ES-I3 (cell line): ENCODE results near the gene SCG5.
"Not testable (repeated sequence)": the region's sequence is repeated elsewhere in the genome, so short reads cannot be mapped to it uniquely, and the experiment has no call there.

Experiments
- H3K36me3 ChIP-seq: 2 replicates; pipeline ENCODE4 v1.6.1; 2013; ENCODE audit warnings: mild to moderate bottlenecking, low read length, control low read depth, moderate library complexity; ENCODE audit not compliant: insufficient read depth
- H3K4me1 ChIP-seq: 2 replicates; pipeline ENCODE4 v1.6.1; 2013; ENCODE audit warnings: mild to moderate bottlenecking, control low read depth, low read length; ENCODE audit not compliant: insufficient read depth
- H3K9ac ChIP-seq: 2 replicates; pipeline ENCODE4 v1.6.1; 2013; ENCODE audit warnings: low read depth, mild to moderate bottlenecking, low read length, moderate library complexity
- H3K9me3 ChIP-seq: 2 replicates; pipeline ENCODE4 v1.6.1; 2013; ENCODE audit warnings: mild to moderate bottlenecking, low read length, moderate library complexity; ENCODE audit not compliant: control insufficient read depth, insufficient read depth

Gene SCG5, protein sequence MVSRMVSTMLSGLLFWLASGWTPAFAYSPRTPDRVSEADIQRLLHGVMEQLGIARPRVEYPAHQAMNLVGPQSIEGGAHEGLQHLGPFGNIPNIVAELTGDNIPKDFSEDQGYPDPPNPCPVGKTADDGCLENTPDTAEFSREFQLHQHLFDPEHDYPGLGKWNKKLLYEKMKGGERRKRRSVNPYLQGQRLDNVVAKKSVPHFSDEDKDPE

DNA sequence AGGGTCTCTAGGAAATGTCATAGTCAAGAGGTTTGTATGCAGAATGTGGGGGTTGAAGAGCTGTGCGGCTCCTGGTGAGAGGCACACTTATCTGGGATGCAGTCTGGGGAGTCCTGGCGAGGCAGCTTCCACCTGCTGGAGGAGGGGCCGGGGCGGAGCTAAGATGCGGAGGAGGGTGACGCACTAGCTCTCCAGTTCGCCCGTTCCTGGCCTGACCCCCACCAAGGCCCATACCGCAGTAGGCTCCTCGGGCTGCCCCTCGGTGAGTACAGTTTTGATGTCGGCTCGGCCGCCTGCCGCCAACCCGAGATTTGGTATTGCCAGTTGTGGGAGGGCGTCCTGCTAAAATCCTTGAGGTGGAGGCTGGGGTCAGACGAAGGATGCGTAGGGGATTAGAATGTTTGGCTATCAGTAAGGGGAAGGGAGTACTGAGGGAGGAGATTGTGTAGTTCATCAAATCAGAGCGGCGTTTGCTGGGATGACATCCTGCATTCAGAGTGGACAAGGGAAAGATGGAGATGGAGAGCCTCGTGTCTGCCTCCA is at the start of gene SCG5:
Gene SCG5, plus strand, starts transcription at position 194 of the 543 bp plus-strand sequence. CDS start 1,883 bp downstream, outside the sequence.
- Histone ChIP-seq H3K4me1 (peaks cover 20% of the 10 kb centered on the region; the same call in 1 of the 2 replicates), H3K9me3 (no peaks in the 10 kb centered on the region), H3K9ac (peak within 1 kb of the TSS; percentile 54; the same call in 1 of the 2 replicates), H3K36me3 (peaks cover 15% of the 10 kb centered on the region)

DNA sequence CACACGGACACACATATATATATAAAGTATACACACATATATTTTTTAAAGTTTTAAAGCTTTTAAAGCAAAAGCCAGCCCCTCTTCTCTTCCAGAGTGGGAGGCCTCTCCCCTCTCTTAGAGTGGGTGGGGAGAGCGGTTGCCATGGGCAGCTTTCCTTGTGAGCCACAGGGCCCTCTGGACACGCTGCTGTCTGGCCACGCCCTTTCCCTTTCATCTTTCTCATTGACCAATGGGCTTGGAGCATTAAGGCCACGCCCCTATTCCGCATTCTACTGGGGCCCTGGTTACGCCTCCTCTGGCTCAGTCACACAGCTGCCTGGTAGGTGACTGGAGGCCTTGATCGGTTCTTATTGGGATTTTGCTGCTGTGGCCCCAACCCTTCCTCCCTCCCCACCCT is 48.4 kb upstream of the SCG5 start, which contains the start of gene GOLGA8N:
Gene GOLGA8N, plus strand, starts transcription at position 306 of the 400 bp plus-strand sequence.
- not testable (repeated sequence) for H3K9ac ChIP-seq, H3K36me3 ChIP-seq, H3K4me1 ChIP-seq, H3K9me3 ChIP-seq

DNA sequence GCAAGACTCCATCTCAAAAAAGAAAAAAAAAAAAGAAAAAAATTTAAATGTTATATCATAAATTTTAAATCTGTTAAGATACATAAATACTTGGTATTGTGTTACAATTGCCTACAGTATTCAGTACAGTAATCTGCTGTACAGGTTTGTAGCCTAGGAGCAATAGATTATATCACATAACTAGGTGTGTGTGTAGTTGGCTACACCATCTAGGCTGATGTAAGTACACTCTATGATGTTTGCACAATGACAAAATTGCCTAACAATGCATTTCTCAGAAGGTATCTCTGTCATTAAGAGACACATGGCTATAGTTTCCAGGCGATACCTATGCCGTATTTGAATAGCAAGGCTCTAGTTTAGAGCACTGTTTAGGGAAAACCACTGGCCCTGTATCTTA is 32.0 kb upstream of the SCG5 start:
- not testable (repeated sequence) for H3K4me1 ChIP-seq, H3K9me3 ChIP-seq, H3K36me3 ChIP-seq, H3K9ac ChIP-seq

DNA sequence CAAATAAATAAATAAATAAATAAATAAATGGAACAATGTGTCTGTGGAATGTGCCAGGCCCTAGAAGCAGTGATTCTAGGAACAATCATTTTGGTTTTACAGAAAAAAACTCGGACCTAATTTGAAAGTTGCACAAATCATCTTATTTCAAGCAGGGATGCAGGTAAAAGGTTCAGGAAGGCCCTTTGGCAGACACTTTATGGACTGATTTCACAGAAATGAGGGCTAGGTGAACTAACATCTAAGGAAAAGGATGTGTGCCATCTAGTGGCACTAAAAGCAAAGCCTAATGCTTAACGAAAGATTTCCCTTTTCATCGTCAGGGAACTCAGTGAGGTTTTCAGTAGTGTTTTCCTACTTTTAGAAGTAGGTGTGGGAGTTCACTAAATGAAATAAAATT is 30.8 kb upstream of the SCG5 start:
- not testable (repeated sequence) for H3K9me3 ChIP-seq, H3K9ac ChIP-seq, H3K36me3 ChIP-seq, H3K4me1 ChIP-seq

DNA sequence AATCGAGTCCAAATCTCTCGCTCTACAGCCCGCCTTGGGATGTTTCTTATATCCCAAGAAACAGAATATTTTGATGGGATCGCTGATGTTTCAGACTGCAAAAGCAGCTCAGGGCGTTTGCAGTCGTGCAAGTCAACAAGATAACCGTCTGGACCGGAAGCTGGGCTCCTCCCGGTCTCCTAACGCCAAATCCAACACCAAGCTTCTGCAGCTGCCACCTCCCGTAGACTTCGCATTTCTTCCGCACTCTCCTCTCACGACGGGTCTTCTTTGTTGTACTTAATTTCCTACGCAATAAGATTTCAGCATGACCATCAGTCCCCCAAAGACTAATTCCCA is 26.8 kb upstream of the SCG5 start:
- H3K9me3 ChIP-seq, H3K36me3 ChIP-seq, H3K4me1 ChIP-seq: not testable (repeated sequence)
- H3K9ac ChIP-seq: peak overlapping the region; percentile 58

DNA sequence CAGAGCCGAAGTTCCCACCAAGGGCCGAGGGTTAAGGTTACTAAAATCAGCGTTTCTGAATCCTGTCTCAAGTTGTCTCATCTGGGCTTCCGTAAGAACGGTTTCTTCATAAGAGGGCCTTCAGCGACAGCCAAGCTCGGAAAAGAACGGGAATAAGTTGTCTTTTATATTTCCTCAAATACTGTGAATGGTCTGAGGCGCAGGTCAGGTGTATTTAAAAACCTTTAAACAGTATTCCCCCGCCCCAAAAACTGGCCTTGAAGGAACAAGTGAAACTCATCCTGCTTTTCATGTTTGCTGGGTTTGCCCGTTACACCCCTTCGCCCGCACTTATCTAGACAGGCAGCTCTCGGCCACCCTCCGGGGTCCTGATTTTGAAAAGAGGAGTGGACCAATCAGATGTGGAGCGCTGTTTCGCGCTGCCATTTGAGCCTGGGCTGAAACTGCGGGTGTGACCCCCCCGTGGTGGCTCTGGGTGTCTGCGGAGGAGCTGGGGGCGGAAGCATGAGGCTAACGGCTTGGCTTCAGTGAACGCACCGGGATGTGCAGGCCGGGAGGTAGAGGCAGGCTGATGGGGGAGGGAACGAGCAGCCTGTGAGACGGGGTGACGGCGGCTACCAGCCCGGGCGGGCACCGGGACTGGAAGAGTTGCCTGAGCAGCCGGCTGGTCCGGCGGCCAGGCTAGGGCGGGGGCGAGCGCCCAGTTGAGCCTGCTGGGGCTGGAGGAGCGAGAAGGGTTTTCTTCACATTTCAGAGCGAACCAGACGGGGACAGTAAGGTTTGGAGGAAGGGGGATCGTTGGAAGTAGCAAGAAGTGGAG is 26.2 kb upstream of the SCG5 start, which contains the start of gene ARHGAP11A:
Gene ARHGAP11A, plus strand, starts transcription at position 454 of the 820 bp plus-strand sequence. CDS start 708 bp downstream, outside the sequence.
- not testable (repeated sequence) for H3K36me3 ChIP-seq, H3K9me3 ChIP-seq, H3K4me1 ChIP-seq
- H3K9ac ChIP-seq: peak within 1 kb of the TSS; percentile 58

DNA sequence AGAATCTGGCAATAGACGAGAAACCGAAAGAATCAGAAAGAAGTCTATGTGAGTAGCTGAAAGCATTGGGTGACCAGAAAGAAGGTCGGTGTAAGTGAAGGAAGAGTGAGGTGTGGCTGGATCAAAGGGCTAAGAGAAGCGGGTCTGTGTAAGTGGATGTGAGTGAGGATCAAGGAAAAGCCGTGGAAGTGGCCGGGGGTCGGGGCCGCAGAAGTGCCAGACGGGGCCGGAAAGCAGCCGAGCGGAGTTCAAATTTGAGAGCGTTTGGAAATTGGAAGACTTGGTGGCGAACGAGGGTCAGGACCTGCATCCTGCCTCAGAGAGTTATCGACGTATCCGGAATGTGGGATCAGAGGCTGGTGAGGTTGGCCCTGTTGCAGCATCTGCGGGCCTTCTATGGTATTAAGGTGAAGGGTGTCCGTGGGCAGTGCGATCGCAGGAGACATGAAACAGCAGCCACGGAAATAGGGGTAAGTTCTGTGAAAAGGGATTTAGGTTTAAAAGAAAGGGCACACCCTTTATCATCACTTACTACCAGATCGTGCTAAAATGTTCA is 25.6 kb upstream of the SCG5 start:
- peak overlapping the region; percentile 58 for H3K9ac ChIP-seq
- not testable (repeated sequence) for H3K9me3 ChIP-seq, H3K4me1 ChIP-seq, H3K36me3 ChIP-seq

DNA sequence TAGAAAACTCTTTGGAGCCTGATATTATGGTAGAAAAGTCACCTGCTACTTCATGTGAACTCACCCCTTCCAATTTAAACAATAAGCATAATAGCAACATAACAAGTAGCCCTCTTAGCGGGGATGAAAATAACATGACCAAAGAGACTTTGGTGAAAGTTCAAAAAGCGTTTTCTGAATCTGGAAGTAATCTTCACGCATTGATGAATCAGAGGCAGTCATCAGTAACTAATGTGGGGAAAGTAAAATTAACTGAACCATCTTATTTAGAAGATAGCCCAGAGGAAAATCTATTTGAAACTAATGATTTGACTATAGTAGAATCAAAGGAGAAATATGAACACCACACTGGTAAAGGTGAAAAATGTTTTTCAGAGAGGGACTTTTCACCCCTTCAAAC is 5.1 kb upstream of the SCG5 start:
- H3K36me3 ChIP-seq: peaks cover 31% of the 10 kb centered on the region
- H3K4me1 ChIP-seq: peaks cover 4% of the 10 kb centered on the region; the same call in 1 of the 2 replicates
- no peak overlapping the region for H3K9ac ChIP-seq

DNA sequence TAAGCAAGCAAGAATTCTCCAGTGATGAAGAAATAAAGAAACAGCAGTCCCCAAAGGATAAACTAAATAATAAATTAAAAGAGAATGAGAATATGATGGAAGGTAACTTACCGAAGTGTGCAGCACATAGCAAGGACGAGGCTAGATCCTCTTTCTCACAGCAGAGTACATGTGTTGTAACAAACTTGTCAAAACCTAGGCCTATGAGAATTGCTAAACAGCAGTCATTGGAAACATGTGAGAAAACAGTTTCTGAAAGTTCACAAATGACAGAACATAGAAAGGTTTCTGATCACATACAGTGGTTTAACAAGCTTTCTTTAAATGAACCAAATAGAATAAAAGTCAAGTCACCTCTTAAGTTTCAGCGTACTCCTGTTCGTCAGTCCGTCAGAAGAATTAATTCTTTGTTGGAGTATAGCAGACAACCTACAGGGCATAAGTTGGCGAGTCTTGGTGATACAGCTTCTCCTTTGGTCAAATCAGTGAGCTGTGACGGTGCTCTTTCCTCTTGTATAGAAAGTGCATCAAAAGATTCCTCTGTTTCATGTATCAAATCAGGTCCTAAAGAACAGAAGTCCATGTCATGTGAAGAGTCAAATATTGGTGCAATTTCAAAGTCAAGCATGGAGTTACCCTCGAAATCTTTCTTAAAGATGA is 4.5 kb upstream of the SCG5 start:
- no peak overlapping the region for H3K9ac ChIP-seq
- H3K36me3 ChIP-seq: peaks cover 31% of the 10 kb centered on the region
- no peaks in the 10 kb centered on the region for H3K9me3 ChIP-seq
- H3K4me1 ChIP-seq: peaks cover 4% of the 10 kb centered on the region; the same call in 1 of the 2 replicates

More for the DNA sequence above, 5.1 kb upstream of the SCG5 start:
- H3K9me3 ChIP-seq: no peaks in the 10 kb centered on the region

DNA sequence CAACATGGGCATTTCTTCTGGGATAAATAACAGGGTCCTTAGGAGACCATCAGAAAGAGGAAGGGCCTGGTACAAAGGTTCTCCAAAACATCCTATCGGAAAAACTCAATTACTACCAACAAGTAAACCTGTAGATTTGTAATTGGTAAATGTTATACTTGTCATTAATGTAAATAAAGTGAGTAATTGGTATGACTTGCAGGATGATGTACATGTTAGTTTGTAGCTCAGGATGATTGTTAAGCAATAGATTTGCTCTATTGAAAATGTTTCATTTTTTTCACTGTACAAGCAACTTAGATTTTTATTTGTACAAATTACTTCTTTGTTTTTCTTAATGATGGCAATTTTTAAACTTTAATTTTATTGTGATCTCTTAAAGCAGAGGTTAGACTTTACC is 3.8 kb upstream of the SCG5 start:
- no peaks in the 10 kb centered on the region for H3K9me3 ChIP-seq
- H3K9ac ChIP-seq: no peak overlapping the region
- peaks cover 6% of the 10 kb centered on the region; the same call in 1 of the 2 replicates for H3K4me1 ChIP-seq
- H3K36me3 ChIP-seq: peaks cover 31% of the 10 kb centered on the region

DNA sequence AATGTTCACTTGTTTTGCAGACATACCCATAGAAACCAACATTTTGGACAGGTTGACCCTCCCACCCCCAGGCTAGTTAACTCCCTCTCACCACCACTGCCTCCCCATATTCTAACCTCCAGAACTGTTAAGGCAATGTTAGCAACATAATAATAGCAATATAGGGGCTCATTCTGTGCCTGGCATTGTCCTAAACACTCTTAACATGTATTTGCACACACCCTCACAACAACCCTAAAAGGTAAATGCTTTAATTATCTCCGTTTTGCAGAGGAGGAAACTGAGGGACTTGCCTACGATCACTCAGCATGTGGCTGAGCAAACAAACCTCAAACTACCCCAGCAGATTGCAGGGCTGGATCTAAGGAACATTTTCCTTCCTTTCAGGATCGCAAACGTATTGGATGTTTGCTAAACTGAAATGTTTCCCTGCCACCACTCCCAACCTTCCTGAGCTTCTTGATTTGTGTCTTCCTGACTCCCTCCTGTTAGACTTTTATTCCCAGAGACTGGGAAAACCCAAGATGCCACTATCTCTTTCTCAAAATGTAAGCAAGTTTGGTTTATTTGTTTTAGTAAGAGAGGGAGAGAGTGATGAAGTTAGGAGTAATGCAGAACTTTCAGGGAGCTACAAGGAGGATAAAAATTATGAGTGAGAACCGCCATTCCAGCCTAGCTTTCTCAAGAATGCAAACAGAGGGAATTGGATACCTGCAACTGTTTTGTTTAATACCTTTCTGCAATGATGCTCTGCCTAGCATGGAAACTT is 1.3 kb downstream of the SCG5 start:
- peaks cover 3% of the 10 kb centered on the region; the same call in 1 of the 2 replicates for H3K36me3 ChIP-seq
- no peaks in the 10 kb centered on the region for H3K9me3 ChIP-seq
- H3K9ac ChIP-seq: peak overlapping the region; percentile 36; the same call in 1 of the 2 replicates
- peaks cover 20% of the 10 kb centered on the region; the same call in 1 of the 2 replicates for H3K4me1 ChIP-seq

DNA sequence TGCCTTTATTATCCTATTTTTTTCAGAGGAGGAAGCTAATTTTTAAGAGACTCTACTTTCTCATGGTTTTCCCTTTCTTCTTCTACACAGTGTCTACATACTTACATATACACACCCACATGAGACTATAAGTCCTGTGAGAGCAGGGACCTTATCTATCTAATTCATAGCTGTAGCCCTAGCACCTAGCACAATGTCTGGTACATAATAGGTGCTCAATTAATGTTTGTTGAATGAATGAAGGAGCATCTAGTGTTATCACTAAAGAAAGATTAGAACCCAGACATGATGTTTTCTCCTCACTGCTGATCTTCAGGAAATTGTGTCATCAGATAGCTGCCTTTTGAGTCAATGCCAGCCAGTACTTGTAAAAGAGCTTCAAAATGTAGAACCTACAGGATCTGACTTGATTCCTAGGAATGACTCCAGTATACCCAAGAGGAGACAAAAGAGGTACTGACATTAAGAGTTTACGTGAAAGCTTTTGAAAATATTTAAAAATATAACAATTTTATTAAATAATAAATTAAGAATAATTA is 2.5 kb downstream of the SCG5 start:
- Histone ChIP-seq H3K36me3 (peaks cover 3% of the 10 kb centered on the region; the same call in 1 of the 2 replicates), H3K4me1 (peaks cover 20% of the 10 kb centered on the region; the same call in 1 of the 2 replicates), H3K9ac (no peak overlapping the region), H3K9me3 (no peaks in the 10 kb centered on the region)

DNA sequence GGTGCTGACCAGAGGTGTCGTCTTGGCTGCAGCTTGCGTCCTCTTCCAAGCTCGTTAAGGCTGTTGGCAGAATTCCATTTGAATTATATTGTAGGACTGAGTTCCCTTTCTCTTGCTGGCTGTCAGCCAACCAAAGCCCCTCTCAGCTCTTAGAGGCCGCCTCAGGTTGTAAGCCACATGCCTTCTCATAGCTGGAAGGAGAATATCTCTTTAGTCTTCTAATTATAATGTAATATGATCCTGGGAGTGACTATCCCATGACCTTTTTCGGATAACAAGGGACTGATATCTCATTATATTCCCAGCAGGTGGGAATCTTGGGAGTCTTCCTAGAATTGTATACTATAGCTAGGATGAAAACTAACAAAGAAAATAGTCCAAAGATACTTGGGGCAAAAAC is 4.8 kb downstream of the SCG5 start:
- Histone ChIP-seq H3K36me3 (peaks cover 3% of the 10 kb centered on the region; the same call in 1 of the 2 replicates), H3K9me3 (no peaks in the 10 kb centered on the region), H3K4me1 (peaks cover 17% of the 10 kb centered on the region; the same call in 1 of the 2 replicates), H3K9ac (no peak overlapping the region)
